Kidney epithelial cell (primary cell): Measurements from ENCODE around the gene SRBD1. TPM values are rescaled to one million over a fixed set of nuclear protein-coding genes. Genes with fewer than 3 reads are reported as not detected.

Source experiments
- DNase-seq: peaks from one replicate; pipeline ENCODE4 v3.0.0-alpha.2; 2010; ENCODE audit warnings: low read depth
- H3K27me3 ChIP-seq: 2 replicates; pipeline ENCODE4 v1.6.0; 2011; ENCODE audit warnings: low read length; ENCODE audit not compliant: control insufficient read depth, insufficient read depth
- H3K36me3 ChIP-seq: 2 replicates; pipeline ENCODE4 v1.5.1; 2011; ENCODE audit warnings: low read length; ENCODE audit not compliant: control insufficient read depth, insufficient read depth
- H3K4me3 ChIP-seq: 2 replicates; pipeline ENCODE4 v1.5.1; 2011; ENCODE audit warnings: low read depth, mild to moderate bottlenecking, control low read depth, low read length
- total RNA-seq: library from RNA; depleted of rRNA; stranded (reverse); fragments of >200 nt; gene quantifications from 2 replicates; pipeline ENCODE4 v1.2.3, GENCODE V29; 2015
- TF ChIP-seq, protein P1 (sequence below): IDR thresholded peaks from 2 replicates; pipeline ENCODE4 v1.5.1; 2011; ENCODE audit warnings: mild to moderate bottlenecking, moderate library complexity, low read length, control low read depth, inconsistent platforms; ENCODE audit not compliant: insufficient read depth, poor library complexity, severe bottlenecking

The SRBD1 gene
- total RNA-seq, 1 donor from 2014 or later: 18.4 TPM

DNA sequence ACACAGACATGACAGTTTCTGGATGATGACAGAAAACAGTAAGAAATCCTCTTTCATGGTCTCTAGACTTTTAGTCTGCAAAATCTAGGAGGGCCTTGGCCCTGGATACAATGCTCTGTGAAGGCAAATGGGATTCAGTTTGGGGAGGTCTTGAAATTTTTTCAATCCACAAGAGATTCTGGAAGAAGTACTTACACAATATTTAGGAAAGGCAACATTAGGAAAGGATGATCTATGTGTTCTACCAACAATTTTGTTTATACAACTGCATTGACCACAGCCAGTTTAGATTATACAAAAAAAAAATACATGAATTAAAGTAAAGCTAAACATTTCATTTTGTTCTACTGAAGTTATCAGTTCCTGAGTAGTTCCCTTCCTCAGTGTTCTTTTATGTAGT lies 208.0 kb downstream of the SRBD1 start:
- no peak overlapping the region for H3K4me3 ChIP-seq
- no peaks in the 10 kb centered on the region for H3K27me3 ChIP-seq
- TF ChIP-seq, protein P1, sequence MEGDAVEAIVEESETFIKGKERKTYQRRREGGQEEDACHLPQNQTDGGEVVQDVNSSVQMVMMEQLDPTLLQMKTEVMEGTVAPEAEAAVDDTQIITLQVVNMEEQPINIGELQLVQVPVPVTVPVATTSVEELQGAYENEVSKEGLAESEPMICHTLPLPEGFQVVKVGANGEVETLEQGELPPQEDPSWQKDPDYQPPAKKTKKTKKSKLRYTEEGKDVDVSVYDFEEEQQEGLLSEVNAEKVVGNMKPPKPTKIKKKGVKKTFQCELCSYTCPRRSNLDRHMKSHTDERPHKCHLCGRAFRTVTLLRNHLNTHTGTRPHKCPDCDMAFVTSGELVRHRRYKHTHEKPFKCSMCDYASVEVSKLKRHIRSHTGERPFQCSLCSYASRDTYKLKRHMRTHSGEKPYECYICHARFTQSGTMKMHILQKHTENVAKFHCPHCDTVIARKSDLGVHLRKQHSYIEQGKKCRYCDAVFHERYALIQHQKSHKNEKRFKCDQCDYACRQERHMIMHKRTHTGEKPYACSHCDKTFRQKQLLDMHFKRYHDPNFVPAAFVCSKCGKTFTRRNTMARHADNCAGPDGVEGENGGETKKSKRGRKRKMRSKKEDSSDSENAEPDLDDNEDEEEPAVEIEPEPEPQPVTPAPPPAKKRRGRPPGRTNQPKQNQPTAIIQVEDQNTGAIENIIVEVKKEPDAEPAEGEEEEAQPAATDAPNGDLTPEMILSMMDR: no peak
- no peak for DNase-seq
- no peaks in the 10 kb centered on the region for H3K36me3 ChIP-seq

DNA sequence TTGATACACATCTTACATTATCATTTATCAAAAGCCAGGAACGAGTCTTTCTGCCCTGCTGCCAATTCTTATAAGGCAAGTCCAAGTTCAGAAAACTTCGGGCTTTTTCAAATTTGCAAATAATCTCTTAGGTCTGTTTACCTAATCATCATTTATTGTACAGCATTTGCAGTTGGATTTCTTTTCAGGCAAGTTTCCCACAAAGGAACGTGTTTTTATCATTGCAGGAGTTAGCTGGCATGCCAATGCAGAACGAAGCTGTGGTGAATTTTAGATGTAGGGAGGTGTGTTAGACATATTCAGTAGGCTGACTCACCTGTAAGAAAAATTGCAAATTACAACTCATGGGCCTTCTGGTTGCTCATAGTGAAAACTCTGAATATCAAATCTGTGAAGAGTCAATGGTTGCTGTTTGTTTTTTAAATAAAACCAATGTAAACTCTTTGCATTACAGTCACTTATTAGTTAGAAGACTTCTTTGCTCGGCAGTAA lies 209.6 kb downstream of the SRBD1 start:
- TF ChIP-seq, protein P1: no peak
- no peak for DNase-seq
- H3K27me3 ChIP-seq: no peaks in the 10 kb centered on the region
- no peaks in the 10 kb centered on the region for H3K36me3 ChIP-seq
- no peak overlapping the region for H3K4me3 ChIP-seq

DNA sequence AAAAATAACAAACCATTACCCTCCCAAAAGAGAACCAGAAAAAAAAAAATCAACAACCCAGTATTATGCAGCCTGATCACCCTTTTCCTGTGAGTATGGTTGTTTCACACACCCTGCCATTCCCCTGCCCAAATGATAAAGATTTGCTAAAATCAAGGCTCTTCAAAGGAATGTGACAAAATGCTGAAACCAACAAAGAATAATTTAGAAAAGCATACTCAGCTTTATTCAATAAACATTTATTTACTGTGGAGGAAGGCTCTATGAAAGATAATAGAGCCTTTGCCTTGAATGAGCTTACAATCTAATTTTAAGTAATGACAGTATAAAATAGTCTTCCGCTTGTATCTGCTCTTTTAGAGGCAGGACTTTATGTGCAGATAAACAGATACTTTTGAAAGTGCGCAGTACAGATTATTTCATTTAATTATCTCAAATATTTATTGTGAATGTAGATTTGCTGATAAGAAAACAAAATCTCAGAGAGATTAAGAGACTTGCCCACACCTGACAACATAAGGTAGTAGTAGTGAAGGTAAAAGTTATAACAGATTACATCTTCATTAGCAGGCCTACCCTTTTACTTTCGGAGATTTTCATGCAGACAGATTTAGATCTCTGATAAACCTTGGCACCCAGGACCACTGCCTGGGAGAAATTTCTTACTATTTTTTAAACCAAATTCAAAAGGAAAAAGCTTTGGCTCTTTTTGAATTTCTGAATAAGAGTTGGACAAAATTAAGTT lies 211.9 kb downstream of the SRBD1 start:
- no peaks in the 10 kb centered on the region for H3K27me3 ChIP-seq
- DNase-seq: no peak
- TF ChIP-seq, protein P1: no peak
- no peak overlapping the region for H3K4me3 ChIP-seq
- no peaks in the 10 kb centered on the region for H3K36me3 ChIP-seq

DNA sequence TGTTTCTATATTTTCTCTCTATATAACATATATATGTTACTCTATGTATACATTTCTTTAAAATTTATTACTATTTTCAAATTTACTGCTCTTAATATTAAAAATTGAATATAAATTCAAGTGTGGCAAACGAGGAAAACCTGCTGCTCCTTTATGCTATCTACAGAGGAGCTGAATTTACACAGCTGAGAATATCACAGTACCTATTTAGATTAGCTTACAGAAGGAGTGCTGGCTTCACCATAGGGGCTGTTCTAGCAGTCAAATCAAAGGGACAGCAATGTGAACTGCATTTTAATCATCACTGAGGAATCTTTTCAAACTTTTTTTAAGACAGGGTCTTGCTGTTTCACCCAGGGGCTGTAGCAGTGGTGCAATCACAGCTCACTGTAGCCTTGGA lies 213.8 kb downstream of the SRBD1 start:
- Histone ChIP-seq H3K4me3 (no peak overlapping the region), H3K36me3 (no peaks in the 10 kb centered on the region), H3K27me3 (no peaks in the 10 kb centered on the region)
- DNase-seq: no peak
- TF ChIP-seq, protein P1: no peak

DNA sequence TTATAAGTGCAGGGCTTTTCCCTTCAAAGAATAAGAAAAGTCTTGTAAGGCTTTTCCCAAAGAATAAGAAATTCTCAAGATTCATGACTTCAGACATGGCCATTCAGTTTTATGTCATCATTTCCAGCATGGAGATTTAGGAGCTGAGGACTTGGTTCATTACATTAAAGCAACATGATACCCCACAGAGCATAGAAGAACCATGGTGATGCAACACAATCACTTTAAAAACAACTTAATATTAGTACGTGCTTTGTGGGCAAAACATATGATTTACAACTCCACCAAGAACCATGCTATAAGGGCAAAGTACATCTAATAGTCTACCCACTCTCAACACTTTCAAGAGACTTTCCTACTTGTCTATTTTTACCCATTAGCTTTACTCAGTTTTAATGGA lies 214.4 kb downstream of the SRBD1 start:
- DNase-seq: no peak
- TF ChIP-seq, protein P1: no peak
- no peak overlapping the region for H3K4me3 ChIP-seq

DNA sequence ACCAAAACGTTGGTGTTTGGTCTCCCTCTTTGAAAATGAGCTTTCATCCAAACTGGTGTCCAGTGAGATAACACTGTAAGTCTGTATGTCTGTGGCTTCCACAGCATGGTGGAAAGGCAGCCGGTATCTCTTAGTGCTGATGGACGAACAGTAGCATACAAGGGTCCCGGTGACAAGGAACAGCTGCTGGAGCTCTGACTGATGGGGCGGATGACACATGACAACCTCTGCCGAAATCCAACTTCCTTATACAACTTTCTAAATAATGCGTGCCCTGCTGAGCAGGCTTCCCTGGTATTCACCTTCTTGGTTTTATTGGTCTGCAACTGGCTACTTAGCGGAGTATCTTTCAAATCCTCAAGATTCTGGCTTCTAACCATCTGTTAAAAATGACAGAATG lies 216.2 kb downstream of the SRBD1 start:
- no peak for DNase-seq
- Histone ChIP-seq H3K36me3 (no peaks in the 10 kb centered on the region), H3K4me3 (no peak overlapping the region), H3K27me3 (no peaks in the 10 kb centered on the region)
- TF ChIP-seq, protein P1: no peak

More for the DNA sequence above, 214.4 kb downstream of the SRBD1 start:
- no peaks in the 10 kb centered on the region for H3K27me3 ChIP-seq
- no peaks in the 10 kb centered on the region for H3K36me3 ChIP-seq
